ENCODE measurements around the gene MROH7. TPM values are rescaled to one million over a fixed set of nuclear protein-coding genes. Genes with fewer than 3 reads are reported as not detected.

The MROH7 gene
- total and polyA plus RNA-seq, 4 donors, result 0.07 to 2.8 (median 0.58) TPM

DNA sequence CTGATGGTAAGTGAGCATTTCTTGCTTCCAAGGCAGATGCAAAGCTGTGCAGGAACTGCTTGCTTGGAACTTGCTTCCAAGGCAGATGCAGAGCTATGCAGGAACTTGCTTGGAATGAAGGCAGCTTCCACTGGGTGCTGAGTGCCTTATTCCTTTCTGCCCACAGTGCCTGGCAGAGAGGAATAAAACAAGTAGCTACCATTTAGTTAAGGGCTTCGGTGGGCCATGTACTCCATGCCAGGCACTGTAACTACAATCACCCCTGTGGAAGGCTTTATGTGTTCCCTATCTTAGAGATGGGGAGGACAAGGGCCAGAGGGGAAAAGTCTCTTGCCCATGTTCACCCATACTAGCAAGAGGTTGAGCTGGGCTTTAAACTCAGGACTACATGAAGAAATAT is 8.3 kb downstream of the MROH7 start:
- Histone ChIP-seq H3K9ac (ENCODE audit: low read depth in 1 of 2, low read length in 2 of 2) (no peak overlapping the region), H3K27ac (ENCODE audit: low read depth in 1 of 2, low read length in 2 of 2) (peak overlapping the region in 1 of 2 donors; percentile 42), H3K9me3 (ENCODE audit: control insufficient read depth in 4 of 4, low read length in 3 of 4) (no peaks in the 10 kb centered on the region), H3K36me3 (ENCODE audit: control insufficient read depth in 4 of 4, insufficient read depth in 3 of 4, low read depth in 1 of 4, low read length in 3 of 4) (no peaks in the 10 kb centered on the region), H3K27me3 (ENCODE audit: control insufficient read depth in 4 of 4, insufficient read depth in 4 of 4, low read length in 3 of 4) (no peaks in the 10 kb centered on the region), H3K4me1 (ENCODE audit: control insufficient read depth in 4 of 4, insufficient read depth in 4 of 4, low read length in 3 of 4) (peaks cover 13 to 71% (median 65%) of the 10 kb centered on the region in 4 donors), H3K4me3 (ENCODE audit: low read depth in 1 of 3, low read length in 3 of 3) (no peak overlapping the region)
- TF ChIP-seq SP1 (IDR thresholded peaks at IDR 0.05) (no peak), ZBTB33 (IDR thresholded peaks at IDR 0.05) (no peak), RXRA (IDR thresholded peaks at IDR 0.05) (no peak), TAF1 (conservative IDR thresholded peaks at IDR 0.05) (no peak), GABPA (IDR thresholded peaks at IDR 0.05 in 1 of 2, conservative IDR thresholded peaks at IDR 0.05 in 1 of 2) (no peak), EGR1 (IDR thresholded peaks at IDR 0.05; ENCODE audit: low read depth in 2 of 2) (no peak)
- TF ChIP-seq, protein P1, sequence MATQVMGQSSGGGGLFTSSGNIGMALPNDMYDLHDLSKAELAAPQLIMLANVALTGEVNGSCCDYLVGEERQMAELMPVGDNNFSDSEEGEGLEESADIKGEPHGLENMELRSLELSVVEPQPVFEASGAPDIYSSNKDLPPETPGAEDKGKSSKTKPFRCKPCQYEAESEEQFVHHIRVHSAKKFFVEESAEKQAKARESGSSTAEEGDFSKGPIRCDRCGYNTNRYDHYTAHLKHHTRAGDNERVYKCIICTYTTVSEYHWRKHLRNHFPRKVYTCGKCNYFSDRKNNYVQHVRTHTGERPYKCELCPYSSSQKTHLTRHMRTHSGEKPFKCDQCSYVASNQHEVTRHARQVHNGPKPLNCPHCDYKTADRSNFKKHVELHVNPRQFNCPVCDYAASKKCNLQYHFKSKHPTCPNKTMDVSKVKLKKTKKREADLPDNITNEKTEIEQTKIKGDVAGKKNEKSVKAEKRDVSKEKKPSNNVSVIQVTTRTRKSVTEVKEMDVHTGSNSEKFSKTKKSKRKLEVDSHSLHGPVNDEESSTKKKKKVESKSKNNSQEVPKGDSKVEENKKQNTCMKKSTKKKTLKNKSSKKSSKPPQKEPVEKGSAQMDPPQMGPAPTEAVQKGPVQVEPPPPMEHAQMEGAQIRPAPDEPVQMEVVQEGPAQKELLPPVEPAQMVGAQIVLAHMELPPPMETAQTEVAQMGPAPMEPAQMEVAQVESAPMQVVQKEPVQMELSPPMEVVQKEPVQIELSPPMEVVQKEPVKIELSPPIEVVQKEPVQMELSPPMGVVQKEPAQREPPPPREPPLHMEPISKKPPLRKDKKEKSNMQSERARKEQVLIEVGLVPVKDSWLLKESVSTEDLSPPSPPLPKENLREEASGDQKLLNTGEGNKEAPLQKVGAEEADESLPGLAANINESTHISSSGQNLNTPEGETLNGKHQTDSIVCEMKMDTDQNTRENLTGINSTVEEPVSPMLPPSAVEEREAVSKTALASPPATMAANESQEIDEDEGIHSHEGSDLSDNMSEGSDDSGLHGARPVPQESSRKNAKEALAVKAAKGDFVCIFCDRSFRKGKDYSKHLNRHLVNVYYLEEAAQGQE (IDR thresholded peaks at IDR 0.05), result no peak
- no peak for DNase-seq (ENCODE audit: low spot score)
- WGBS, result 89% methylated on average over 1 of the region's 1 CpG

GRCh38 chr1:54650417-54650816 is 8.8 kb downstream of the MROH7 start:
- no peaks in the 10 kb centered on the region for H3K27me3 ChIP-seq (ENCODE audit: control insufficient read depth in 4 of 4, insufficient read depth in 4 of 4, low read length in 3 of 4)
- no peaks in the 10 kb centered on the region for H3K9me3 ChIP-seq (ENCODE audit: control insufficient read depth in 4 of 4, low read length in 3 of 4)
- H3K36me3 ChIP-seq (ENCODE audit: control insufficient read depth in 4 of 4, insufficient read depth in 3 of 4, low read depth in 1 of 4, low read length in 3 of 4), result no peaks in the 10 kb centered on the region
- TF ChIP-seq SP1 (IDR thresholded peaks at IDR 0.05), result no peak
- TF ChIP-seq HNF4G (IDR thresholded peaks at IDR 0.05), result no peak
- TF ChIP-seq FOXA2 (IDR thresholded peaks at IDR 0.05), result no peak
- TF ChIP-seq, protein P1 (IDR thresholded peaks at IDR 0.05), result no peak
- DNase-seq (ENCODE audit: low spot score), result no peak
- H3K4me1 ChIP-seq (ENCODE audit: control insufficient read depth in 4 of 4, insufficient read depth in 4 of 4, low read length in 3 of 4), result peaks cover 13 to 71% (median 65%) of the 10 kb centered on the region in 4 donors
- H3K9ac ChIP-seq (ENCODE audit: low read depth in 1 of 2, low read length in 2 of 2), result no peak overlapping the region
- H3K27ac ChIP-seq (ENCODE audit: low read depth in 1 of 2, low read length in 2 of 2), result no peak overlapping the region
- H3K4me3 ChIP-seq (ENCODE audit: low read depth in 1 of 3, low read length in 3 of 3), result no peak overlapping the region
- WGBS, result 89% methylated on average over 3 of the region's 3 CpGs

Measured in liver (tissue), 9 donors.